ENCODE data around the gene MFRP. TPM values are rescaled to one million over a fixed set of nuclear protein-coding genes. Genes with fewer than 3 reads are reported as not detected.
A peak's percentile ranks its signal among the peaks of the same experiment; 100 is the strongest.

Gene MFRP
- total and polyA plus RNA-seq, 9 of the 15 experiments (the other 6 are each of a cell fraction or from before 2014, with no cell fraction given): not detected

DNA sequence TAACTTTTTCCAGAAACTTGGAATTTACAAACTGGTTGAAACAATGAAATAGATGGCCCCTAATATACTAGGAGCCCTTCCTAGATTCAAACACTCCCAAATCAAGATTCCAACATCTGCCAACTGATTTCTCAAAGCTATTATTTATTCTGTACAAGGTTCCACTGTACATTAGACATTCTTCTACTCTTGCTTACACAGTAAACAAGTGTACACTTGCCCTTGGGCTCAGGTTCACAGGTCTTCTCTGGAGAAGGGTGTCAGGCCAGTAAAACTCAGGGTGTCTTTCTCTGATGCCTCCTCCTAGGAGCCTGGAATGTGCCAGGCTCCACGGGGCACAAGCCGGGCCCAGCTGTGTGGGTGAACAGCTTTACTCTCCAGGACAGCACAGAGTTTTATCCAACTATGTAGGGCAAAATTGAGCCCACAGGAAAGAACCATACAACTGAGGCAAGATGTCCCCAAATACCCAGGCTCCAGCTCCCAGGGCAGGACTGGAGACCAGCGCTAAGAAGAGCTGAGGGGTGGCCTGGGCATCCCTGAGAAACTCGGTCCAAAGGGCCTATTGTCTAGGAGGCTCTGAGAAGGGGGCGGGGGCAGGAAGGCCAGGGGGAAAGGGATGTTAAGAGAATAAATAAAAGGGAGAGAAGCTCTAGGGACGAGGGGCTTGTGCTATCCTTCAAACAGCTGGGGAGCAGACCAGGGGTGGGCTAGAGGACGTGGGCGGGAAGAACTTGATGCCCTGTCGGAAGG is 8.8 kb upstream of the MFRP start (continued):
- TF ChIP-seq, protein P1, sequence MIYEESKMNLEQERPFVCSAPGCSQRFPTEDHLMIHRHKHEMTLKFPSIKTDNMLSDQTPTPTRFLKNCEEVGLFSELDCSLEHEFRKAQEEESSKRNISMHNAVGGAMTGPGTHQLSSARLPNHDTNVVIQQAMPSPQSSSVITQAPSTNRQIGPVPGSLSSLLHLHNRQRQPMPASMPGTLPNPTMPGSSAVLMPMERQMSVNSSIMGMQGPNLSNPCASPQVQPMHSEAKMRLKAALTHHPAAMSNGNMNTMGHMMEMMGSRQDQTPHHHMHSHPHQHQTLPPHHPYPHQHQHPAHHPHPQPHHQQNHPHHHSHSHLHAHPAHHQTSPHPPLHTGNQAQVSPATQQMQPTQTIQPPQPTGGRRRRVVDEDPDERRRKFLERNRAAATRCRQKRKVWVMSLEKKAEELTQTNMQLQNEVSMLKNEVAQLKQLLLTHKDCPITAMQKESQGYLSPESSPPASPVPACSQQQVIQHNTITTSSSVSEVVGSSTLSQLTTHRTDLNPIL (CRISPR knock-in tag; IDR thresholded peaks at IDR 0.05): no peak
- TF ChIP-seq, protein P2, sequence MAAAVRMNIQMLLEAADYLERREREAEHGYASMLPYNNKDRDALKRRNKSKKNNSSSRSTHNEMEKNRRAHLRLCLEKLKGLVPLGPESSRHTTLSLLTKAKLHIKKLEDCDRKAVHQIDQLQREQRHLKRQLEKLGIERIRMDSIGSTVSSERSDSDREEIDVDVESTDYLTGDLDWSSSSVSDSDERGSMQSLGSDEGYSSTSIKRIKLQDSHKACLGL (CRISPR knock-in tag; IDR thresholded peaks at IDR 0.05; ENCODE audit: borderline replicate concordance, poor library complexity, severe bottlenecking): no peak
- TF ChIP-seq ZKSCAN8 (CRISPR knock-in tag; IDR thresholded peaks at IDR 0.05): no peak
- TF ChIP-seq NCOA6 (IDR thresholded peaks at IDR 0.05): no peak
- no peak for TF ChIP-seq NFE2 (IDR thresholded peaks at IDR 0.05; ENCODE audit: low read depth)
- no peak for TF ChIP-seq PTTG1 (tag; IDR thresholded peaks at IDR 0.05; ENCODE audit: low read depth)
- no peak for TF ChIP-seq ZNF12 (CRISPR knock-in tag; IDR thresholded peaks at IDR 0.05)

DNA sequence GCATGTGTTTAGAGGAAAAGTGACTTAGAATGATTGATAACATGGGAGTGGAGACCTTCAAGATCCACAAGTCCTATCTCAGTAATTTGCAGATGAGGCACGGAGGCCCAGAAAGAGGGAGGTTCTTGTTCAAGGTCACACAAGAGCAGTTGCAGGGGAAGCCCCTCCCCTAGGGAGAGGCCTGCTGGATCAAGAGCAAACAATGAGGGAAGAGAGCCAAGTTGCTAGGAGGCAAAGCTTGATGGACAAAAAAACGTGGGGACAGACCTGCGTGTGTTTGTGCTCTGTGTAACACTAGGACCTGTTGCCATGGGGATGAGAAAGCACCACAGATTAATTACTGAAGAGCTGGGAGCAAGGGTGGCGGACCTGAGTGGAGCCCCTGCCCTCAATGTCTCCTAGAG is 6.4 kb upstream of the MFRP start:
- in situ Hi-C loops (cut with MboI): no loop called here
- peaks cover 4 to 11% of the 10 kb centered on the region in 2 experiments; a peak in 4 of 5 replicates for H3K4me1 ChIP-seq (replicated peaks in 1 of 2; ENCODE audit: control insufficient read depth in 2 of 2, insufficient read depth in 2 of 2, low read length in 2 of 2)
- TF ChIP-seq ZNF347 (CRISPR knock-in tag; IDR thresholded peaks at IDR 0.05; ENCODE audit: low read depth) (no peak), RFX1 (IDR thresholded peaks at IDR 0.05) (peak; percentile 74), HDAC8 (tag; IDR thresholded peaks at IDR 0.05) (no peak), CBX8 (IDR thresholded peaks at IDR 0.05; ENCODE audit: borderline replicate concordance, extremely low read depth, low read depth, low read length, poor library complexity, severe bottlenecking) (no peak)
- TF ChIP-seq, protein P3, sequence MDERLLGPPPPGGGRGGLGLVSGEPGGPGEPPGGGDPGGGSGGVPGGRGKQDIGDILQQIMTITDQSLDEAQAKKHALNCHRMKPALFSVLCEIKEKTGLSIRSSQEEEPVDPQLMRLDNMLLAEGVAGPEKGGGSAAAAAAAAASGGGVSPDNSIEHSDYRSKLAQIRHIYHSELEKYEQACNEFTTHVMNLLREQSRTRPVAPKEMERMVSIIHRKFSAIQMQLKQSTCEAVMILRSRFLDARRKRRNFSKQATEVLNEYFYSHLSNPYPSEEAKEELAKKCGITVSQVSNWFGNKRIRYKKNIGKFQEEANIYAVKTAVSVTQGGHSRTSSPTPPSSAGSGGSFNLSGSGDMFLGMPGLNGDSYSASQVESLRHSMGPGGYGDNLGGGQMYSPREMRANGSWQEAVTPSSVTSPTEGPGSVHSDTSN (CRISPR knock-in tag; IDR thresholded peaks at IDR 0.05; ENCODE audit: low read depth): no peak
- TF ChIP-seq, protein P3 (tag; conservative IDR thresholded peaks at IDR 0.05; ENCODE audit: low read depth): peak; percentile 68
- TF ChIP-seq, protein P4, sequence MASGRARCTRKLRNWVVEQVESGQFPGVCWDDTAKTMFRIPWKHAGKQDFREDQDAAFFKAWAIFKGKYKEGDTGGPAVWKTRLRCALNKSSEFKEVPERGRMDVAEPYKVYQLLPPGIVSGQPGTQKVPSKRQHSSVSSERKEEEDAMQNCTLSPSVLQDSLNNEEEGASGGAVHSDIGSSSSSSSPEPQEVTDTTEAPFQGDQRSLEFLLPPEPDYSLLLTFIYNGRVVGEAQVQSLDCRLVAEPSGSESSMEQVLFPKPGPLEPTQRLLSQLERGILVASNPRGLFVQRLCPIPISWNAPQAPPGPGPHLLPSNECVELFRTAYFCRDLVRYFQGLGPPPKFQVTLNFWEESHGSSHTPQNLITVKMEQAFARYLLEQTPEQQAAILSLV (tag; IDR thresholded peaks at IDR 0.05): no peak

More for the DNA sequence above, 6.4 kb upstream of the MFRP start:
- Histone ChIP-seq H3K9me3 (replicated peaks; ENCODE audit: control insufficient read depth, insufficient read depth, low read depth, low read length) (no peaks in the 10 kb centered on the region), H3K9me1 (ENCODE audit: control insufficient read depth, insufficient read depth, low read length) (no peaks in the 10 kb centered on the region), H3K9ac (ENCODE audit: insufficient read depth in 1 of 2, low read depth in 2 of 2, low read length in 2 of 2) (no peak overlapping the region), H3K4me2 (ENCODE audit: insufficient read depth, low read length) (no peak overlapping the region), H4K20me1 (replicated peaks; ENCODE audit: control insufficient read depth, insufficient read depth, low read length) (no peaks in the 10 kb centered on the region), H2AFZ (ENCODE audit: low read depth, low read length) (peak overlapping the region; percentile 40; the same call in 1 of the 2 replicates), H3K4me3 (no peak overlapping the region), H3K79me2 (ENCODE audit: control insufficient read depth, insufficient read depth, low read length) (no peaks in the 10 kb centered on the region), H3K27ac (ENCODE audit: extremely low read depth, low read depth, low read length) (no peak overlapping the region), H3K27me3 (ENCODE audit: control insufficient read depth in 2 of 2, insufficient read depth in 2 of 2, low read length in 2 of 2) (no peaks in the 10 kb centered on the region), H3K36me3 (ENCODE audit: control insufficient read depth, insufficient read depth, low read length) (peaks cover 24% of the 10 kb centered on the region)
- 25% methylated on average over 4 of the region's 4 CpGs for WGBS (ENCODE audit: insufficient coverage, low coverage, missing lambda C conversion rate)
- peak in 3 of 4 experiments; percentile 62 to 65 (median 63) for DNase-seq (ENCODE audit: extremely low read depth in 1 of 4, low spot score in 3 of 4)
- no peak for ATAC-seq
- no TSS peak for BruUV-seq (replicated peaks)
- POLR2A ChIA-PET: interaction anchor here (0.7 kb wide), 1 partner anchor 560 kb away, joined by 5 read pairs; no protein-coding TSS in a partner anchor
- CTCF ChIA-PET (ENCODE audit: low intra/inter-chr PET ratio): interaction anchor here (1.0 kb wide), 2 partner anchors 14 to 122 kb away, joined by 3 to 6 read pairs; no protein-coding TSS in a partner anchor
- intact Hi-C loops (cut with micrococcal nuclease): loop anchor here (10.0 kb wide), 1 partner anchor 862 kb away; the partner anchor contains the start of gene OAF
- FAIRE-seq: no peak

Measured in K562 (cell line).